NCI-H345 treated with DMSO at 0.1 percent for 48 hours (cell line): ENCODE data around the gene WDTC1.
"Not testable (repeated sequence)": the region's sequence is repeated elsewhere in the genome, so short reads cannot be mapped to it uniquely, and the experiment has no call there.

Experiments used
- DNase-seq: peaks from one replicate; lab custom pipeline; 2025; ENCODE audit not compliant: unreplicated experiment; lab: John Stamatoyannopoulos, UW

Gene WDTC1

GRCh38 chr1:27234049-27234882 lies at the start of gene WDTC1:
Gene WDTC1, plus strand, starts transcription at chr1:27234632. Its CDS starts 26,423 bp downstream, at chr1:27261055.
- peak; percentile 94 for DNase-seq

GRCh38 chr1:27184665-27185064 lies 49.8 kb upstream of the WDTC1 start:
- DNase-seq = not testable (repeated sequence)

GRCh38 chr1:27192039-27192529 lies 42.3 kb upstream of the WDTC1 start:
- DNase-seq = no peak

- no peak for DNase-seq
Observed at GRCh38 chr1:27193194-27193593, 41.2 kb upstream of the WDTC1 start.

- no peak for DNase-seq
Observed at GRCh38 chr1:27201295-27201694, 33.1 kb upstream of the WDTC1 start.

- DNase-seq = no peak
Observed at GRCh38 chr1:27203946-27204345, 30.5 kb upstream of the WDTC1 start.

GRCh38 chr1:27207238-27207637 lies 27.2 kb upstream of the WDTC1 start:
- DNase-seq = not testable (repeated sequence)

- DNase-seq = not testable (repeated sequence)
Observed at GRCh38 chr1:27208143-27208850, 26.1 kb upstream of the WDTC1 start.

GRCh38 chr1:27216466-27216865 lies 18.0 kb upstream of the WDTC1 start:
- no peak for DNase-seq

- no peak for DNase-seq
Observed at GRCh38 chr1:27217401-27217800, 17.0 kb upstream of the WDTC1 start.

GRCh38 chr1:27218736-27219135 lies 15.7 kb upstream of the WDTC1 start:
- no peak for DNase-seq

GRCh38 chr1:27220096-27220495 lies 14.3 kb upstream of the WDTC1 start:
- no peak for DNase-seq

- not testable (repeated sequence) for DNase-seq
Observed at GRCh38 chr1:27220702-27221497, 13.5 kb upstream of the WDTC1 start.

- DNase-seq = no peak
Observed at GRCh38 chr1:27225621-27226020, 8.8 kb upstream of the WDTC1 start.

- DNase-seq = no peak
Observed at GRCh38 chr1:27227765-27228164, 6.7 kb upstream of the WDTC1 start.

- no peak for DNase-seq
Observed at GRCh38 chr1:27233667-27234048, 774 bp upstream of the WDTC1 start.

GRCh38 chr1:27235827-27236226 lies 1.4 kb downstream of the WDTC1 start:
- no peak for DNase-seq

- DNase-seq = no peak
Observed at GRCh38 chr1:27237112-27237511, 2.7 kb downstream of the WDTC1 start.

GRCh38 chr1:27238032-27238431 lies 3.6 kb downstream of the WDTC1 start:
- no peak for DNase-seq

- DNase-seq = no peak
Observed at GRCh38 chr1:27241677-27242076, 7.2 kb downstream of the WDTC1 start.

GRCh38 chr1:27243665-27244064 lies 9.2 kb downstream of the WDTC1 start:
- not testable (repeated sequence) for DNase-seq
